ENCODE results near the gene AP5S1.
"Not testable (repeated sequence)": the region's sequence is repeated elsewhere in the genome, so short reads cannot be mapped to it uniquely, and the experiment has no call there.

The AP5S1 gene

GRCh38 chr20:3789201-3789600, 31.1 kb upstream of the AP5S1 start:
- not testable (repeated sequence) for DNase-seq

- DNase-seq = not testable (repeated sequence)
Measured at GRCh38 chr20:3794168-3794567, 26.2 kb upstream of the AP5S1 start.

- no peak for DNase-seq
Measured at GRCh38 chr20:3794701-3795420, 25.5 kb upstream of the AP5S1 start.

GRCh38 chr20:3795511-3796468, 24.6 kb upstream of the AP5S1 start, which contains the start of gene CDC25B:
Gene CDC25B, plus strand, starts transcription at chr20:3796310. Its CDS starts 222 bp downstream, at chr20:3796532.
- DNase-seq = peak; percentile 54 to 96 (median 90)

GRCh38 chr20:3796477-3797225, 23.7 kb upstream of the AP5S1 start:
- DNase-seq = peak in 1 of 51 donors; percentile 55

- DNase-seq = no peak
Measured at GRCh38 chr20:3797226-3797545, 23.2 kb upstream of the AP5S1 start.

GRCh38 chr20:3797592-3798372, 22.6 kb upstream of the AP5S1 start:
- no peak for DNase-seq

GRCh38 chr20:3798373-3798768, 22.0 kb upstream of the AP5S1 start:
- peak in 12 of 51 donors; percentile 15 to 46 (median 20) for DNase-seq

- DNase-seq = no peak
Measured at GRCh38 chr20:3798908-3799248, 21.5 kb upstream of the AP5S1 start.

- DNase-seq = no peak
Measured at GRCh38 chr20:3800256-3800877, 20.0 kb upstream of the AP5S1 start.

- no peak for DNase-seq
Measured at GRCh38 chr20:3800878-3801260, 19.5 kb upstream of the AP5S1 start.

GRCh38 chr20:3801299-3801698, 19.0 kb upstream of the AP5S1 start:
- no peak for DNase-seq

GRCh38 chr20:3801846-3802245, 18.5 kb upstream of the AP5S1 start:
- no peak for DNase-seq

- DNase-seq = no peak
Measured at GRCh38 chr20:3802524-3803239, 17.7 kb upstream of the AP5S1 start.

GRCh38 chr20:3803289-3803688, 17.1 kb upstream of the AP5S1 start:
- no peak for DNase-seq

GRCh38 chr20:3803854-3804253, 16.5 kb upstream of the AP5S1 start:
- no peak for DNase-seq

GRCh38 chr20:3804254-3804751, 16.0 kb upstream of the AP5S1 start:
- no peak for DNase-seq

GRCh38 chr20:3804781-3805180, 15.6 kb upstream of the AP5S1 start:
- DNase-seq = no peak

GRCh38 chr20:3808544-3808943, 11.8 kb upstream of the AP5S1 start:
- no peak for DNase-seq

All from hypothalamus (tissue), 51 donors.